GM12878 (cell line): ENCODE measurements around the gene MAPT.
"Not testable (repeated sequence)": the region's sequence is repeated elsewhere in the genome, so short reads cannot be mapped to it uniquely, and the experiment has no call there.

ENCODE experiments used
- ATF2 ChIP-seq: IDR thresholded peaks from 2 replicates; pipeline ENCODE4 v1.6.1; 2012; ENCODE audit warnings: low read length, inconsistent platforms
- CREM ChIP-seq: IDR thresholded peaks from 2 replicates; pipeline ENCODE4 v1.6.1; 2014; ENCODE audit warnings: antibody characterized with exemption, low read depth
- CTCF ChIP-seq, 3 experiments: IDR thresholded peaks in 2 of 3; conservative IDR thresholded peaks in 1 of 3; 2 replicates each; pipeline ENCODE4 v1.5.1; 2011; ENCODE audit warnings: low read depth in 3 of 3, low read length in 3 of 3, mild to moderate bottlenecking in 3 of 3, control low read depth in 2 of 3, moderate library complexity in 2 of 3, inconsistent platforms in 1 of 3, mixed read lengths in 1 of 3; ENCODE audit not compliant: control insufficient read depth in 2 of 3, insufficient read depth in 1 of 3; ENCODE audit errors: extremely low read depth in 1 of 3
- HDAC2 ChIP-seq: fragments of 200-600 bp; sonication (generic); IDR thresholded peaks from 2 replicates; pipeline ENCODE4 v1.6.1; 2017
- JUNB ChIP-seq: IDR thresholded peaks from 2 replicates; pipeline ENCODE4 v1.6.1; 2016; ENCODE audit warnings: antibody characterized with exemption, mild to moderate bottlenecking
- JUND ChIP-seq: IDR thresholded peaks from 2 replicates; pipeline ENCODE4 v1.6.1; 2012; ENCODE audit warnings: low read depth, mild to moderate bottlenecking, low read length, improper control_type of control experiment, moderate library complexity
- MEF2A ChIP-seq: IDR thresholded peaks from 2 replicates; pipeline ENCODE4 v1.6.1; 2011; ENCODE audit warnings: low read depth, mild to moderate bottlenecking, low read length, moderate library complexity; ENCODE audit not compliant: insufficient read depth
- NKRF ChIP-seq: fragments of 450-650 bp; conservative IDR thresholded peaks from 2 replicates; pipeline ENCODE4 v1.6.1; 2017; ENCODE audit warnings: mild to moderate bottlenecking, moderate library complexity
- POLR2A ChIP-seq: IDR thresholded peaks from 2 replicates; pipeline ENCODE4 v1.6.1; 2011; ENCODE audit warnings: low read depth, mild to moderate bottlenecking, low read length
- PRDM15 ChIP-seq: fragments of 450-650 bp; formaldehyde crosslinking; IDR thresholded peaks from 2 replicates; pipeline ENCODE4 v1.4.0; 2020; ENCODE audit warnings: mild to moderate bottlenecking, moderate library complexity
- SMAD1 ChIP-seq: fragments of 450-650 bp; IDR thresholded peaks from 2 replicates; pipeline ENCODE4 v1.6.1; 2018; ENCODE audit warnings: mild to moderate bottlenecking, low read depth; ENCODE audit not compliant: partially characterized antibody
- SREBF1 ChIP-seq: IDR thresholded peaks from 2 replicates; pipeline ENCODE4 v1.6.1; 2012; ENCODE audit warnings: mild to moderate bottlenecking, low read length
- ZNF24 ChIP-seq: fragments of 450-650 bp; IDR thresholded peaks from 2 replicates; pipeline ENCODE4 v1.6.1; 2017; ENCODE audit warnings: antibody characterized with exemption, mild to moderate bottlenecking
- ZNF274 ChIP-seq: IDR thresholded peaks from one replicate; pipeline ENCODE4 v1.8.0; 2011; ENCODE audit not compliant: insufficient read length, insufficient read depth

- TF ChIP-seq CTCF (IDR thresholded peaks at IDR 0.05 in 2 of 3, conservative IDR thresholded peaks at IDR 0.05 in 1 of 3; ENCODE audit: control insufficient read depth in 2 of 3, extremely low read depth in 1 of 3, insufficient read depth in 1 of 3, low read depth in 3 of 3, low read length in 3 of 3); ZNF274; PRDM15 (CRISPR knock-in tag); ZNF24; SMAD1; HDAC2; CREM; POLR2A; ATF2; MEF2A; JUNB; JUND; SREBF1; NKRF: not testable (repeated sequence)
Measured at GRCh38 chr17:45862127-45862526, 32.2 kb upstream of the MAPT start.
